ENCODE measurements around the gene DPY19L1. TPM values are rescaled to one million over a fixed set of nuclear protein-coding genes. Genes with fewer than 3 reads are reported as not detected.
"Not testable (repeated sequence)": the region's sequence is repeated elsewhere in the genome, so short reads cannot be mapped to it uniquely, and the experiment has no call there.

Gene DPY19L1
- total RNA-seq, 3 donors from 2014 or later: 5.7 to 7.4 (median 7.0) TPM

DNA sequence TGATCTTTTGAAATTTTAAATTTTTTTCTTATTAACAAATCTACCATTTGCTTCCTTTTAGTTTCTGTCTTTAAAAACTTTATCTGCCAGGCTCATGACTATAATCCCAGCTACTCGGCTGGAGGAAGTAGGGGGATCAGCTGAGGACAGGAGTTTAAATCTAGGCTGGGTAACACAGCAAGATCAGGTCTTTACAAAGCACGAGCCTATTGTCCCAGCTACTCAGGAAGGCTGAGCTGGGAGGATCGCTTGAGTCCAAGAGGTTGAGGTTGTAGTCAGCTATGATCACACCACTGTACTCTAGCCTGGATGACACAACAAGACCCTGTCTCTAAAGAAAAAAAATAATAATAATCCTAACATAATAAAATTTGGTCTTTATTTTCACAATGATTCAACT, 17.5 kb downstream of the DPY19L1 start:
- Mint-ChIP-seq H3K4me3 (no peak overlapping the region), H3K9me3 (no peaks in the 10 kb centered on the region), H3K4me1 (ENCODE audit: low read depth) (peaks cover 5% of the 10 kb centered on the region), H3K36me3 (ENCODE audit: insufficient read depth) (peaks cover 6% of the 10 kb centered on the region), H3K27me3 (ENCODE audit: low read depth) (no peaks in the 10 kb centered on the region)
- ATAC-seq (no peak), DNase-seq (no peak)

DNA sequence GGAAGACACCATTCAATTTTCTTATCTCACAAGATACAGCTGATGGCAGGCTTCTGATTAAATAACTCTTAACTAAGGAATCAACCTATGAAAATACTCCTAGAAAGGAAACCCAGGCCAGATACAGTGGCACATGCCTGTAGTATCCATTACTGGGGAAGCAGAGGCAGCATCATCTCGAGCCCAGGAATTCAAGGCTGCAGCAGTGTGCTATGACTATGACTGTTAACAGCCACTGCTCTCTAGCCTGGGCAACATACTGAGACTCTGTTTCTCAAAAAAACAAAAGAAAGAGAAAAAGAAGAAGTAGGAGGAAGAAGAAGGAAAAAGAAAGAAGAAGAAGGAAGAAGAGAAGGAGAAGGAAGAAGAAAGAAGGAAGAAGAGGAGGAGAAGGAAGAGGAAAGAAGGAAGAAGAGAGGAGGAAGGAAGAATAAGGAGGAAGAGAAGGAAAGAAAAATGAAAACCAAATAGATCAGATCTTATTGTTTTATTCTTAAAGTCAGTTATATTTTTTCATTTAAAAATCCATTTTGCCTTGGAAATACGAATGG, 18.0 kb downstream of the DPY19L1 start:
- peaks cover 2% of the 10 kb centered on the region for H3K4me1 Mint-ChIP-seq (ENCODE audit: low read depth)
- DNase-seq (no peak), ATAC-seq (no peak)
- peaks cover 9% of the 10 kb centered on the region for H3K36me3 Mint-ChIP-seq (ENCODE audit: insufficient read depth)
- H3K27me3 Mint-ChIP-seq (ENCODE audit: low read depth): no peaks in the 10 kb centered on the region
- H3K9me3 Mint-ChIP-seq: no peaks in the 10 kb centered on the region
- no peak overlapping the region for H3K4me3 Mint-ChIP-seq

DNA sequence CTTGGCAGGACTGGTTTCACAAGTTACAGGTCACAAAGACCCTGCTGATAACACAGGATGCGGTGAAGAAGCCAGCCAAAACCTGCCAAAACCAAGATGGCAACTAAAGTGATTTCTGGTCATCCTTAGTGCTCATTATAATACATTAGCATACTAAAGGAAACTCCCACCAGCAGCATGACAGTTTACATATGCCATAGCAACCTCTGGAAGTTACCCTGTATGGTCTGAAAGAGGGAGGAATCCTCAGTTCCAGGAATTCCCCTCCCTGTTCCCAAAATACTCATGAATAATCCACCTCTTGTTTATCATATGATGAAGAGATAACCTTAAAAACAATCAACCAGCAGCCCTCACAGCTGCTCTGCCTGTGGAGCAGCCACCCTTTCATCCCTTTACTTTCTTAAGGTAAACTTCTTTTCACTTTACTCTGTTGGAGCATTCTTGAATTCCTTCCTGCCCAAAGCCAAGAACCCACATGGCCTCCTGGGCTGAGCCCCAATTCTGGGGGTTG, 21.9 kb downstream of the DPY19L1 start:
- peaks cover 11% of the 10 kb centered on the region for H3K36me3 Mint-ChIP-seq (ENCODE audit: insufficient read depth)
- H3K27me3 Mint-ChIP-seq (ENCODE audit: low read depth): no peaks in the 10 kb centered on the region
- ATAC-seq: no peak
- no peak overlapping the region for H3K4me3 Mint-ChIP-seq
- no peak for DNase-seq
- no peaks in the 10 kb centered on the region for H3K4me1 Mint-ChIP-seq (ENCODE audit: low read depth)
- H3K9me3 Mint-ChIP-seq: no peaks in the 10 kb centered on the region

DNA sequence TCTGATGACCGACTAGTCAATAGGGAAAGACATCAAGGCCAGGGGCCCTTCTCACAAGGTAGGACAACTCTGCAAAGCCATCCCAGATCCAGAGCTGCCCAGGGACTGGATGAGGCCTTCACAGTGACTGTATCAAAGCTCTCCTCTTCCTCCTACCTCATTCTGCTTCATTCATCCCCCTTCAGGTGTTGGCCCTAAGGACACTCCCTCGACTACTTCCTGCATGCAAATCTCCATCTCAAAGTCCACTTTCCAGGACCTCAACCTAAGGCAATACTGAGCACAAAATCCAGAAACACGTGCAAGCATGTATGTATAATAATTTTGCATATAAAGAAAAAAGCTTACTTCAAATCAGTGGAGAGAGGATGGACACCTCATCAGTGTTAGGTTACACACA, 25.1 kb downstream of the DPY19L1 start:
- DNase-seq (no peak), ATAC-seq (no peak)
- Mint-ChIP-seq H3K4me3 (no peak overlapping the region), H3K4me1 (ENCODE audit: low read depth) (no peaks in the 10 kb centered on the region), H3K9me3 (no peaks in the 10 kb centered on the region), H3K27me3 (ENCODE audit: low read depth) (no peaks in the 10 kb centered on the region), H3K36me3 (ENCODE audit: insufficient read depth) (peaks cover 14% of the 10 kb centered on the region)

DNA sequence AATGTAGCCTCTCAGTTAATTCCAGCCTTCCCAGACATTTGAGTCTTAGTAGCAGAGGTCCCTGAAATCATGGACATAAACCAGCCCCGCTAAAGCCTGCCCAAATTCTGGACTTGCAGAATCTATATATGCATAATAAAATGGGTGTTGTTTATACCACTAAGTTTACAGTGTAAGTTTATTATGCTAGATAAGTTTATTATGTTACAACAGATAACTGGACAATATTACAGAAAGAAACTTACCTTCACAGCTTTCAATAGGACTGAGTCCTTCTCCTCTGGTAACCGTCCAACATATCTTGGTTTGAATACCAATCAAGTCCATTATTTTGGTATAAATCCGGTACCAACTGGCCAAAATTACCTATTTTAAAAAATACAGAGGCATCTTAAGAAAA, 26.2 kb downstream of the DPY19L1 start:
- DNase-seq: no peak
- ATAC-seq: no peak
- H3K4me1 Mint-ChIP-seq (ENCODE audit: low read depth): no peaks in the 10 kb centered on the region
- peaks cover 11% of the 10 kb centered on the region for H3K36me3 Mint-ChIP-seq (ENCODE audit: insufficient read depth)
- H3K27me3 Mint-ChIP-seq (ENCODE audit: low read depth): no peaks in the 10 kb centered on the region
- no peaks in the 10 kb centered on the region for H3K9me3 Mint-ChIP-seq
- no peak overlapping the region for H3K4me3 Mint-ChIP-seq

DNA sequence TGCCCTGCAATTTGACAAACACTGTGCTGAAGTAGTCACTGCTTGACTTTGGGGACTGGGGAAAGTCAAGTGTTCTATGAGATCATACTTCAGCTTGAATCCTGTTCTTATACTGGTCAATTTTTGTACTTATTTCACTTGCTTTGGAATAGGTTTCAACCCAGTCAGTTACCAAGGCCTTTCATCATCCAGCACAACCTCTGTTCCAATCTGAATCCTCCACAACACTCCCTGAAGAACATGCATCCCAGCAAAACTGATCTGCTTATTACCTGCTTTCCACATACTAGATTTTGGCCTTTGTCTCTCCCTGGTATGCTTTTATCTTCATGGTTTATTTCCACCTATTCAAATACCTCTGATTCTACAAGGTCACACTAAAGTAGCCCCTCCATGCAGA, 29.5 kb downstream of the DPY19L1 start:
- DNase-seq: no peak
- H3K4me3 Mint-ChIP-seq: no peak overlapping the region
- peaks cover 17% of the 10 kb centered on the region for H3K36me3 Mint-ChIP-seq (ENCODE audit: insufficient read depth)
- no peaks in the 10 kb centered on the region for H3K4me1 Mint-ChIP-seq (ENCODE audit: low read depth)
- no peaks in the 10 kb centered on the region for H3K27me3 Mint-ChIP-seq (ENCODE audit: low read depth)
- ATAC-seq: no peak
- no peaks in the 10 kb centered on the region for H3K9me3 Mint-ChIP-seq

DNA sequence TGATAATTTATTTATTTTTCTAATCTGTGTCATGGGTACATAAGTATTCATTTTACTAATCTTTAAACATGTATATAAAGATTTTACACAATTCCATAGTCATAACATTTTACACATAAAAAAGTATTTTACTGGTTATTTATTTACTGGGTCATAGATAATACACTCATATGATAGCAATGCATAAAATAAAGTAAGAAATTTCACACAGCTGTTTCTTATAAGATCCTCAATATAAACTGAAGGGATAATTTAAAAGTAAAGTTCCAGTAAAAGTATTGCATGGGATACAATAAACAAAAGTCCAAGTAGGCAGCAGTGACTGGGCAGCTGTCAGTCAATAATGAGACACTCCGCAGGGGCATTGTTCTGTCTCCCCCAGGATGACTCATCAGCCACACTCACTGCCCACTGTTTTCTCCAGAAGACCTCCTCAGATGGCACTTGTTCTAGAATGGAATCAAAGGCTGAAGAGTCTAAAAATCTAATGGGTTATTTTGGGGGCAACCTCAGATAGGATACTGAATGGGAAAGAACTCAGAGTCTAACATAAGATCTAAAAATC, 32.7 kb downstream of the DPY19L1 start:
- peaks cover 15% of the 10 kb centered on the region for H3K36me3 Mint-ChIP-seq (ENCODE audit: insufficient read depth)
- H3K9me3 Mint-ChIP-seq: no peaks in the 10 kb centered on the region
- H3K27me3 Mint-ChIP-seq (ENCODE audit: low read depth): no peaks in the 10 kb centered on the region
- no peak for DNase-seq
- H3K4me1 Mint-ChIP-seq (ENCODE audit: low read depth): no peaks in the 10 kb centered on the region
- no peak overlapping the region for H3K4me3 Mint-ChIP-seq
- no peak for ATAC-seq

DNA sequence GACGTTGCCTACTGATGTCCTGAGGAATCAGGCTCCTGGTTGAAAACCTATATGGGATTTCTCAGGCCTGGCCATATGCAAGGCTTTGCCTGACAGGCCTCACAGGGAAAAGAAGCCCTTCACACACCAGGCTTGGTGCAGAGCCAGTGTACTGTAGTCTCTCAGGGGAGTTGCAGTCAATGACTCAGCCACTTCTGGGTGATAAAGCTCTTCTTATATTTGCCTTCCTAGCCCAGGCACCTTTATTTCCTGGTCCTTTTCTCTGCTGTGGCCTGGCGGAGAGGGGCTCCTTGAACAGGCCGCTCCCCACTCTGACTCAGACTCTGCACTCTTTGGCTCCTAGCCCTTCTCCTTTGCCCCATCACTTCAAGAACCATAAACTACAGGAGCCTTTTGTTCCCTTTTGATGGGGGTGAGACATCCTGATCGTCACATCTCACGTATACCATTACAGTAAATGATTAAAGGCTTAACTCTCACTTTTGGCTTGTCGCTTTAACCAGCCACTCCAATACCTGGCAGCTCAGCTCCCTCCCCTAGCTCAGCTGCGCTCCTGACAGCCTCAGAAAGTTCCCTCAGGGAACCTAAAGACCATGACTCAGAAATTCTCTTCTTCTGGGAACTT, 33.5 kb downstream of the DPY19L1 start:
- Mint-ChIP-seq H3K36me3 (ENCODE audit: insufficient read depth) (peaks cover 14% of the 10 kb centered on the region), H3K27me3 (ENCODE audit: low read depth) (no peaks in the 10 kb centered on the region), H3K4me1 (ENCODE audit: low read depth) (no peaks in the 10 kb centered on the region), H3K9me3 (no peaks in the 10 kb centered on the region), H3K4me3 (no peak overlapping the region)
- ATAC-seq (no peak), DNase-seq (no peak)

DNA sequence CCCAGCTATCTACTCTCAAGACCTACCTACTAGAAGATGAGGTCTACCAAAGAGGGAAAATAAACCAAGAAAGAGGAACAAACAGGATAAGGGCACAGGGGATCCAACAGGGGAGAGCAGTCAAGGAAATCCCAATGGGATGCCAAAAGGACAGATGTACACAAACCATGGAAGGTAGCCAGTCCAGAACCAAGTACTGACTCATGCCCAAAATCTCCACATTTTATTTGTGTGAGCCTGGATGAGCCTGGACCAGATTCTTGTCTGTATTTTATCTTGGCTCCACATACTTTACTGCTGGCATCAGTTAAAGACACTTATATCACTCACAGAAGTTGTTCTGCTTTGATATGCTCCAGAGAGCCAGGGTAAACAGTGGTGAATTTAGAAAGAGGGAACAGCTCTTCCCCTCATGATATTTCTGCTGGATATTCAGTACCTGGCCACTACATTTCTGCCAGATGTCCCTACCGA, 34.1 kb downstream of the DPY19L1 start:
- H3K4me1 Mint-ChIP-seq (ENCODE audit: low read depth); H3K4me3 Mint-ChIP-seq; H3K9me3 Mint-ChIP-seq; H3K27me3 Mint-ChIP-seq (ENCODE audit: low read depth); DNase-seq; ATAC-seq: not testable (repeated sequence)
- H3K36me3 Mint-ChIP-seq (ENCODE audit: insufficient read depth): peaks cover 12% of the 10 kb centered on the region

DNA sequence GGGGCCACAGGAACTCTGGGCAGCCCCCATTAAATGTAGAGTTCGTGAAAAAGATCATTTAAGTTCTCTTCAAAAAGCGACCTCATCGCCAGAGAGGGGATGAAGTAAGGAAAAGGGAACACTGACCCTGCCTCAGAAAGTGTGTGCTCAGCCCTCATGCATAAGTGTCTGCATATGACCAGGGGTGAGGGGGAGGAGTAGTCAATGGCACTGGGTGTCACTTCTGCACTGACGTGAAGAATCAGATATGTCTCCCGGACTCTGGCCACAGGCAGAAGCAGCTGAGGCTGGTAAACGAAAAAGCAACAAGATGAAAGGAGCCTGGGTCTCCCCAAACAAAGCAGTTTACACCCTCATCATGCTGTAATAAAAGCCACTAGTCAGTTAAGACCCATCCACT, 39.0 kb downstream of the DPY19L1 start:
- H3K9me3 Mint-ChIP-seq; H3K36me3 Mint-ChIP-seq (ENCODE audit: insufficient read depth); ATAC-seq; H3K4me1 Mint-ChIP-seq (ENCODE audit: low read depth); H3K4me3 Mint-ChIP-seq; DNase-seq; H3K27me3 Mint-ChIP-seq (ENCODE audit: low read depth): not testable (repeated sequence)

DNA sequence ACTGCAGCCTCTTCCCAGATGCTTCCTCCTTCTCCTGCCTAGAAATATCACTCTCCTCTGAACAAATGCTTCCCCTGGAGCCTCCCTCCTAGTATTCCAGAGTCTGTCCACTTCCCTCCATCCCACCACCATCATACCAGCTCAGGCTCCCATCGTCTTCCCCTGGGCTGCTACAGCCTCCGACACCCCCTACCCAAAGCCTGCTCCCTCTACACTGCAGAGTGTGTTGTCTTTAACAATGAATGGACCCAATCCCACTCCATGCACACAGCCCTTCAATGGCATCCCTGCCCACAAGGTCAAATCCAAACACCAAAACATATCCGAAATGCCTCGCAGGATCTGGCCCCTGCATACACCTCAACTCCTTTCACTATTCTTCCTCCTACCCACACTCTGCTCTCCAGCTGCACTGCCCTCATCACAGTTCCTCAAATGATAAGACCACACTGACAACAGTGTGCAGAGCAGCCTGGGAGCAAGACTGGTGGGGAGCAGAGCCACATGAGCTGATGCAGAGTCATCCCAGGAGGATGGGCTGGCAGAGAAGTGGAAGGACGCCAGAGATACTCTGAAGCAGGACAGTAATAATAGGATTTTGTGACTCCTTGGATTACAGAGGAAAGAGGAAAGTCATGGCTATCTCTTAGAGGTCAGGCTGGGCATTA, 40.7 kb downstream of the DPY19L1 start:
- not testable (repeated sequence) for H3K4me3 Mint-ChIP-seq; DNase-seq; H3K36me3 Mint-ChIP-seq (ENCODE audit: insufficient read depth); H3K27me3 Mint-ChIP-seq (ENCODE audit: low read depth); H3K9me3 Mint-ChIP-seq; ATAC-seq
- peaks cover 13% of the 10 kb centered on the region for H3K4me1 Mint-ChIP-seq (ENCODE audit: low read depth)

DNA sequence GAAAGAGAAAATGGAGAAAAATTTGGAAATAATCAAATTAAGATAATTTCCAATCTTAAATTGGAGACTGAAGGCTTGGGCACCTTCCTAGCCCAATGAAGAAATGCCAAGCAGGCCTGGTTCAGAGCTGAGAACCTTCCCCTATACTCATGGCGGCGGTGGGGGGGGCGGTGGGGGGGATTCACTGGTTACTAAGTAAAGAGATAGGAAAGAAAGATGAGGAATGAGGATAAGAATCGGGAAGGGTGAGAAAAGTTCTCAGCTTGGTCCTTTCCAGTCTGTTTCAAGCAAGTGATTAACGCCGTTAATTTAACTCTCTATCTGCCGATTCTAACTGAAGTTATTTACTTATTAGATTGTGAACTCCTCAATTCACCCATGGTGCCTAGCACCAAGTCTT, 41.5 kb downstream of the DPY19L1 start:
- DNase-seq (no peak), ATAC-seq (no peak)
- Mint-ChIP-seq H3K36me3 (ENCODE audit: insufficient read depth) (peaks cover 4% of the 10 kb centered on the region), H3K9me3 (no peaks in the 10 kb centered on the region), H3K27me3 (ENCODE audit: low read depth) (no peaks in the 10 kb centered on the region), H3K4me1 (ENCODE audit: low read depth) (peaks cover 18% of the 10 kb centered on the region), H3K4me3 (no peak overlapping the region)

DNA sequence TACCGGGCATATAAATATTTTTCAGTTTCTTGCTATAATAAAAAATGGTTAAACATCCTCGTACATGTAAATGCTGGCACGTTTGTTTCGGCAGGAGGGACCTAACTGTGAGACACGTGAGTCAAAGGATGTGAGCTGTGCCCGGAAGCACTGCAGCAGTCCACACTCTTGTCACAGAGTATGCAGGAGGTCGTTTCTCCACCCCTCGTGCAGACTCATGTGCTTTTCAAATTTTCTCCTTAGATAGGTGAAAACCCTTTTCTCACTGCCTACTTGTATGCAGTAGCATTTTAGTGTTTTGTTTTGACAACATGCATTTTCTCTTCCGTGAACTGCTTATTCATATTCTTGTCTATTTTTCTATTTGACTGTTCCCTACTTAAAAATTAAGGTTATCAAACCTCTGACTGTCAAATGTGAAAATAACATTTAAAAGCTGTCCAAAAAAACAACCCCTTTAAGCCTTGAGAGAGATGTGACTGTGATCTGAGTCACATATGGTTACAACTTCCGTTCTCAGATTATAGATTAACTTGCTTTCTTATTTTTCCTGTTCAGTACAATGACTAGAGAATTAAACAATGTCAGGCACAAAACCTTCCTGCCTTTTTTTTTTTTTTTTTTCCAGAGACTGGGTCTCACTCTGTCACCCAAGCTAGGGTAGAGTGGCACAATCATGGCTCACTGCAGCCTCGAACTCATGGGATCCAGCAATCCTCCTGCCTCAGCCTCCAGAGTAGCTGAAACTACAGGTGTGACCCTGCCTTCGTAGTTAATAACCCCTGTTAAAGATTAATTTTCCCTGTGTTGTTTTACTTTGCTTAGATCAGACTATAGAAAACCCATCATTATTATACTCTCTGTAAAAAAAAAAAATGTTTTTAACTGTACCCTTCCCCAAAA, 45.1 kb downstream of the DPY19L1 start:
- H3K27me3 Mint-ChIP-seq (ENCODE audit: low read depth): no peaks in the 10 kb centered on the region
- H3K4me1 Mint-ChIP-seq (ENCODE audit: low read depth): peaks cover 21% of the 10 kb centered on the region
- H3K4me3 Mint-ChIP-seq: no peak overlapping the region
- H3K36me3 Mint-ChIP-seq (ENCODE audit: insufficient read depth): no peaks in the 10 kb centered on the region
- DNase-seq (no peak), ATAC-seq (peak; percentile 94 to 97)
- no peaks in the 10 kb centered on the region for H3K9me3 Mint-ChIP-seq

Measured in activated T-cell treated with anti-CD3 and anti-CD28 coated beads, Interleukin-2, amount 50 U/mL, for 4 hours (primary cell).